CD4-positive, alpha-beta T cell treated with Interleukin-2 at 100 ng/mL for 4 hours (primary cell): ENCODE data around the gene ASTN1.

Experiments
- DNase-seq: peaks from one replicate; pipeline ENCODE4 v3.0.0-alpha.2; 2020; ENCODE audit warnings: low spot score

ASTN1 gene

GRCh38 chr1:176993587-176993986 lies 170.9 kb downstream of the ASTN1 start:
- DNase-seq = no peak

- no peak for DNase-seq
Measured at GRCh38 chr1:176989754-176990153, 174.8 kb downstream of the ASTN1 start.

- no peak for DNase-seq
Measured at GRCh38 chr1:176989023-176989422, 175.5 kb downstream of the ASTN1 start.

GRCh38 chr1:176987016-176987415 lies 177.5 kb downstream of the ASTN1 start:
- no peak for DNase-seq

- DNase-seq = no peak
Measured at GRCh38 chr1:176983731-176984130, 180.8 kb downstream of the ASTN1 start.

- no peak for DNase-seq
Measured at GRCh38 chr1:176976771-176977170, 187.7 kb downstream of the ASTN1 start.

- no peak for DNase-seq
Measured at GRCh38 chr1:176976225-176976624, 188.3 kb downstream of the ASTN1 start.

- no peak for DNase-seq
Measured at GRCh38 chr1:176964687-176965086, 199.8 kb downstream of the ASTN1 start.

GRCh38 chr1:176963181-176963580 lies 201.3 kb downstream of the ASTN1 start:
- no peak for DNase-seq

GRCh38 chr1:176961678-176962077 lies 202.8 kb downstream of the ASTN1 start:
- no peak for DNase-seq

- DNase-seq = no peak
Measured at GRCh38 chr1:176959191-176959820, 205.2 kb downstream of the ASTN1 start.

- DNase-seq = no peak
Measured at GRCh38 chr1:176957603-176958002, 206.9 kb downstream of the ASTN1 start.

- no peak for DNase-seq
Measured at GRCh38 chr1:176954242-176954641, 210.3 kb downstream of the ASTN1 start.

- no peak for DNase-seq
Measured at GRCh38 chr1:176950736-176951324, 213.7 kb downstream of the ASTN1 start.

GRCh38 chr1:176949033-176949662 lies 215.4 kb downstream of the ASTN1 start:
- no peak for DNase-seq

GRCh38 chr1:176944606-176945005 lies 219.9 kb downstream of the ASTN1 start:
- DNase-seq = no peak

GRCh38 chr1:176943783-176944182 lies 220.7 kb downstream of the ASTN1 start:
- DNase-seq = no peak

GRCh38 chr1:176942346-176942745 lies 222.2 kb downstream of the ASTN1 start:
- DNase-seq = no peak

GRCh38 chr1:176939993-176940392 lies 224.5 kb downstream of the ASTN1 start:
- no peak for DNase-seq

- no peak for DNase-seq
Measured at GRCh38 chr1:176938375-176938774, 226.1 kb downstream of the ASTN1 start.

GRCh38 chr1:176934370-176934769 lies 230.1 kb downstream of the ASTN1 start:
- DNase-seq = no peak

GRCh38 chr1:176932114-176933104 lies 232.1 kb downstream of the ASTN1 start:
- no peak for DNase-seq
